ENCODE data around the gene GSTM4.
A peak's percentile ranks its signal among the peaks of the same experiment; 100 is the strongest.

GSTM4 gene

GRCh38 chr1:109630898-109631512, 24.9 kb upstream of the GSTM4 start:
- no peaks in the 10 kb centered on the region for H3K9me3 ChIP-seq (ENCODE audit: insufficient read depth, low read length, severe bottlenecking)
- ATAC-seq (ENCODE audit: insufficient read depth, low read depth) (no peak), DNase-seq (no peak)
- H3K4me2 ChIP-seq (ENCODE audit: insufficient read depth, low read length) = no peak overlapping the region
- no peaks in the 10 kb centered on the region for H3K27me3 ChIP-seq (ENCODE audit: insufficient read depth, low read length, poor library complexity)
- no peak overlapping the region for H3K27ac ChIP-seq (ENCODE audit: low read length)
- TF ChIP-seq CTCF (IDR thresholded peaks at IDR 0.05; ENCODE audit: borderline replicate concordance, extremely low read depth, low read length, poor library complexity, severe bottlenecking) = no peak
- no peak for TF ChIP-seq EZH2 (IDR thresholded peaks at IDR 0.05; ENCODE audit: borderline replicate concordance, low read depth, low read length, severe bottlenecking)
- no peak overlapping the region for H3K4me3 ChIP-seq (ENCODE audit: low read depth in 1 of 2, low read length in 2 of 2)
- no peak overlapping the region for H2AFZ ChIP-seq (ENCODE audit: low read depth, low read length)
- H3K36me3 ChIP-seq (ENCODE audit: insufficient read depth, low read length) = peaks cover 55% of the 10 kb centered on the region
- H3K9ac ChIP-seq (ENCODE audit: low read depth, low read length) = no peak overlapping the region
- H3K79me2 ChIP-seq (ENCODE audit: insufficient read depth, low read length) = no peaks in the 10 kb centered on the region
- H4K20me1 ChIP-seq (ENCODE audit: insufficient read depth, low read length) = no peaks in the 10 kb centered on the region
- no peaks in the 10 kb centered on the region for H3K4me1 ChIP-seq (ENCODE audit: insufficient read depth, low read length)

GRCh38 chr1:109631513-109632505, 24.1 kb upstream of the GSTM4 start:
- H3K9ac ChIP-seq (ENCODE audit: low read depth, low read length) = no peak overlapping the region
- H3K9me3 ChIP-seq (ENCODE audit: insufficient read depth, low read length, severe bottlenecking) = no peaks in the 10 kb centered on the region
- DNase-seq (no peak), ATAC-seq (ENCODE audit: insufficient read depth, low read depth) (no peak)
- H2AFZ ChIP-seq (ENCODE audit: low read depth, low read length) = no peak overlapping the region
- TF ChIP-seq EZH2 (IDR thresholded peaks at IDR 0.05; ENCODE audit: borderline replicate concordance, low read depth, low read length, severe bottlenecking) = no peak
- no peak for TF ChIP-seq CTCF (IDR thresholded peaks at IDR 0.05; ENCODE audit: borderline replicate concordance, extremely low read depth, low read length, poor library complexity, severe bottlenecking)
- H3K4me3 ChIP-seq (ENCODE audit: low read depth in 1 of 2, low read length in 2 of 2) = no peak overlapping the region
- H3K27ac ChIP-seq (ENCODE audit: low read length) = no peak overlapping the region
- H3K4me1 ChIP-seq (ENCODE audit: insufficient read depth, low read length) = no peaks in the 10 kb centered on the region
- H3K27me3 ChIP-seq (ENCODE audit: insufficient read depth, low read length, poor library complexity) = no peaks in the 10 kb centered on the region
- peaks cover 50% of the 10 kb centered on the region for H3K36me3 ChIP-seq (ENCODE audit: insufficient read depth, low read length)
- H3K4me2 ChIP-seq (ENCODE audit: insufficient read depth, low read length) = no peak overlapping the region
- H3K79me2 ChIP-seq (ENCODE audit: insufficient read depth, low read length) = no peaks in the 10 kb centered on the region
- H4K20me1 ChIP-seq (ENCODE audit: insufficient read depth, low read length) = no peaks in the 10 kb centered on the region

- Histone ChIP-seq H3K27ac (ENCODE audit: low read length) (no peak overlapping the region), H3K79me2 (ENCODE audit: insufficient read depth, low read length) (no peaks in the 10 kb centered on the region), H3K4me2 (ENCODE audit: insufficient read depth, low read length) (no peak overlapping the region), H4K20me1 (ENCODE audit: insufficient read depth, low read length) (no peaks in the 10 kb centered on the region), H3K9me3 (ENCODE audit: insufficient read depth, low read length, severe bottlenecking) (no peaks in the 10 kb centered on the region), H3K36me3 (ENCODE audit: insufficient read depth, low read length) (peaks cover 41% of the 10 kb centered on the region), H2AFZ (ENCODE audit: low read depth, low read length) (no peak overlapping the region), H3K9ac (ENCODE audit: low read depth, low read length) (no peak overlapping the region), H3K27me3 (ENCODE audit: insufficient read depth, low read length, poor library complexity) (no peaks in the 10 kb centered on the region), H3K4me3 (ENCODE audit: low read depth in 1 of 2, low read length in 2 of 2) (no peak overlapping the region), H3K4me1 (ENCODE audit: insufficient read depth, low read length) (no peaks in the 10 kb centered on the region)
- TF ChIP-seq CTCF (IDR thresholded peaks at IDR 0.05; ENCODE audit: borderline replicate concordance, extremely low read depth, low read length, poor library complexity, severe bottlenecking) = no peak
- TF ChIP-seq EZH2 (IDR thresholded peaks at IDR 0.05; ENCODE audit: borderline replicate concordance, low read depth, low read length, severe bottlenecking) = no peak
- DNase-seq (no peak), ATAC-seq (ENCODE audit: insufficient read depth, low read depth) (0 out of 3 replicates have a peak, but pooled peaks have one; percentile 13)
Measured at GRCh38 chr1:109632671-109633346, 23.1 kb upstream of the GSTM4 start.

All from DND-41 (cell line).